ENCODE measurements around the gene PELI2.

The PELI2 gene

GRCh38 chr14:56206596-56206995, 88.4 kb downstream of the PELI2 start:
- DNase-seq (ENCODE audit: low read depth): no peak

DNA sequence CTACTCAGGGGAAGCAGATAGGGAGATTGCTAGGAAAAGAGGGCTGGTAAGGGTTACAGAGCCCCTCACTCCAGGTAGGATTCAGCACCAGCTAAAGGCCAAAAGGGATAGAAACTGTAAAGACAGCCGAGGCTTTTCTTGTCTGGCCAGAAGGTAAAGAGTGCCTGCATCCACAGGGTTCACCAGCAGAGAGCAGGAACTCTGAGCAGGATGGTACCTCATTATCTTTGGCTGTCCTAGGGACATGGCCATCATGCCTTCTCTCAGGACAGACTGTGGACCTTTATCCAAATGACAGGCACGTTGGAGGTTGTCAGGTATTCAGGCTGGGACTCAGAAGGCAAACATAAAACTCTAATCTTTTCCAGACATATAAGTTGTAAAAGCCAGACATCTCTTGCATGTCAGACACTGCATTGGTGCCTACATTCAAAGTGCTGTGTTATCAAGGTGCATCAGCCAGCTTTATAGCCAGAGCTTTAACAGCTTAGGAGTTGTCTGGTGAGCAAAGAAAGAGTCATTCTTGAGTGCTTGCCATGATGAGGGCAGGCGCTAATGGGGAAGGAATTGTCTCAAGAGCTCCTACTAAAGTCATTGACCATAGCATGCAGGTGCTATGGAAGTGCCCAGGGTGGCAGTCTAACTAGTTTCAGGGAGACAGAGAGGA, 89.5 kb downstream of the PELI2 start:
- DNase-seq (ENCODE audit: low read depth): no peak

GRCh38 chr14:56208520-56208919, 90.3 kb downstream of the PELI2 start:
- DNase-seq (ENCODE audit: low read depth): no peak

DNA sequence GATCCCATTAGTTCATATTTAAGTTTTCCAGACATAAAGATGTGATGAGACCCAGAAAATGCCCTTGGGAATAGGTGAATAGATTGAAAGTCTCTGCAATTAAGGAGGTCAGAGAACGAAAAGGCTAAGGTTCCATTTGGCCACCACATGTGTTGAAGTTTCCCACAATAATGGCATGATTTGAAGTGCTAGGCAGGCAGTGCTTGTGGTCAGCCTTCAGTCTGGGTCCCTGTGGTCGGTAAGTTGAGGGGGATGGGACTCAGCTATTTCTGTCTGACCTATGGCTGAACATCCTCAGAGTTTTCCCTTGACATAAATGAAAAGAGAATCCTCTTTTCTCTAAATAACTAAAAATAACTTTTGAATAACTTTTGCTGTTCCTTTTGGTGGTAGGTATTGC, 92.4 kb downstream of the PELI2 start:
- DNase-seq (ENCODE audit: low read depth): no peak

GRCh38 chr14:56211084-56211483, 92.9 kb downstream of the PELI2 start:
- no peak for DNase-seq (ENCODE audit: low read depth)

- no peak for DNase-seq (ENCODE audit: low read depth)
Measured at GRCh38 chr14:56211844-56212243, 93.6 kb downstream of the PELI2 start.

GRCh38 chr14:56212521-56212920, 94.3 kb downstream of the PELI2 start:
- DNase-seq (ENCODE audit: low read depth): no peak

DNA sequence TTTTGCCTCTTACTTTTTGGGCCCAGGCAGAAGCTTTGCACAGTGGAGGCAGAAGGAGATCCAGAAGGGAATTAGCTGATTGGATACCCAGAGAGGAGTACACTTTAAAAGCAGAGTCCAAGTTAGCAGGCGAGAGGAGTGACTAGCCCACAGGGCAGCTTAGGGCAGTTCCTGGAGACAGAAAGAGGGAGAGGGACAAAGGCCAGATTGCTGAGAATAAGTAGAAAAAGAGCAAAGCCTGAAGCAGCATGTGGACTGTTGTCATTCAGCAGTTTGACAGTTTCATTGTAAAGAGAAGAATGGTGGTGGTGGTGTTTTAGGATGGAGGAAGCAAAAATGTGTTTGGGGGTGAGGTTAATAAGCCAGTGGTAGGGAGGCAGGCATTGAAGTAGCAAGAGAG, 95.1 kb downstream of the PELI2 start:
- no peak for DNase-seq (ENCODE audit: low read depth)

DNA sequence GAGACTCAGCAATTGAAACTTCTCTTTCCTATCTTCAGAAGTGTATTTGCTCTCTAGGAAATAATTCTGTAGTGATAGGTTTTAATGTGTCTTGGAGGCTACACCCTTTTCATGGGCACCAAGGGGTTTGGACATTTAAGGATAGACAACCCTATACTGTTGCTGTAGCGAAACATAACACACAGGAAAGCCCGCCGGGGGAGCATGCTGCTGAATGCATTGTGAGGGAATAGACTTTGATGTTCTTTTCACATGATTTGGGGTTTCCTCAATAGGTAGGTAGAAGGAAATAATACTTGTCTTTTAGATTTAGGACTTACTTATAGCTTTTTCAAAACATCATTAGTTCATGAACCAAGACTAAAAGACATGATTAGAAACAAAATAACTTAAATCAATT, 97.0 kb downstream of the PELI2 start:
- no peak for DNase-seq (ENCODE audit: low read depth)

- DNase-seq (ENCODE audit: low read depth): no peak
Measured at GRCh38 chr14:56216626-56217379, 98.6 kb downstream of the PELI2 start.

DNA sequence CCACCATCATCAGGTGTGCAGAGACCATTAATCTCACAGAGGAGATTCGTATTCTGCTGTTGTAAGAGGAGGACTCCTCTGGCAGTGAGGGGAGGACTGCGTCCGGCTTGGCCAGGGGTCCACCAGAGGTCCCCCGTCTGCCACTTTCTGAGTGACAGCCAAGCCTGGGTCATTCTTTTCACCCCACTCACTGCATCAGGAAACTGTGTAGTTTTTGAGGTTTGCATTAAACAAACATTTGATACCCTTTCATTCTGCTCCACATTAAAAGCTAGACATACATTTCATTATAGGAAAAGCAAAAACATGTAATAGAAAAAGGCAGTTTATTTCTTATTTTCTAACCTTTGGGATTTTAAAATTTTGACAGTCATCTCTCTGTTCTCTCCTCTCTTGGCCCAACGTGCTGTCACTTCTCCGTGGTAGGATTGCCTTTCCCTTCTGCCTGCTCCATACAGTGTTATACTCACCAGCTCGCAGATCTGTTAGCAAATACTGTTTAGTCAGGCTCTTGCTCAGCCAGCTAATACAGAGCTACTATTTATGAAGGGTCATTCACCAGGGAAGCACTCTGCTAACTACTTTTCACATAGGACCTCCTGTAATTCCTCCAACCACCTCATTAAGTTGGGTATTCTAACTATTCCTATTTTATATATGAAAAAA, 99.3 kb downstream of the PELI2 start:
- no peak for DNase-seq (ENCODE audit: low read depth)

DNA sequence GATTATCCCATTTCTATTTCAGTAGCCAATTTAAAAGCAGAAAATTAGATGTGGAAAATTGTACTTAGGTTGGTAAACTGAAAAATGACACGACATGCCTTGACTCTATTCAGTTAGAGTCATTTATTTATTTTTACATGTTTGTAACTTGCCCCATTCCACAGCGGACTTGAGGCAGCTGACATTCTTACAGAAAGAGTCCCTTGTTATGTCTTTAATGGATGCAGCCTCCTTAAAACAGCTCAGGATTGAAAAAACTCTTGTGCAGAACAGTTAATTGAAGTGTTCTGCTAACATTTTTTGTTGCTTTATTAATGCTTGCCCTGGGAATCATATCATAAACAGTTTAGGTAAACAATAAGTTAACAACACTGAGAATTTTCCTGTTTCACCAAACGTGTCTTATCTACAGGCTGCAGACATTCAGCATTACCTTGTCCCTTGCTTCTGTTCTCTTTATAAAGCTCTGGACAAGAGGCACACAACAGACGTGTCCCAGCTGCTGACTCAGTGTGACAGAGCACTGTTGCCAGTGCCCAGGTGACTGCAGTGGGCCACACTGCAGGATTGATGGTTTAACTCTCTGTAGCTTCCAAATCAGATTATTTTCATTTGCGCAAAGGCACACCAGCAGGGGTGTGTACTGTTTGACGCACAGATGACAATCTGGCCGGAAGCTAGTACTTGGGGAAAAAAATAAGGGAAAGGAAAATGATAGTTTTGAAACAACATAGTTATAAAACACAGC, 101.6 kb downstream of the PELI2 start:
- no peak for DNase-seq (ENCODE audit: low read depth)

- DNase-seq (ENCODE audit: low read depth): no peak
Measured at GRCh38 chr14:56221382-56222128, 103.3 kb downstream of the PELI2 start.

DNA sequence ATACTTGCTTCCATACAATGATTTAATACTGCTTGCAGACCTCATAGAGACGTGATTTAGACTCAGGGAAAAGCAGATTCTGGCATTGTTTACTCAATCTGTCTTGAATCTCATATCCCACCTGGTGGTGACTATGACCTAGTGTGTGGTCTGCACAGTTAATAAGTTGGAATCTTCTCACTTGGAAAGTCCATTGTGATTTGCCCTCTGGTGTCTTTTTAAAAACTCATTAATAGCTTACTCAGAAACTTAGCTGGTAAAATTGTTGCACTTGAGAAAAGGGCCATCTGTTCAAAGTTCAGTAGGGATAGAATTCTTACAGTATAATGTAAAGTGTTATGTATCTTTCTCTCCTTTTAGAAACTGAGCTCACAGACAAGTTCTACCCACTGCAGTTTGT, 106.0 kb downstream of the PELI2 start:
- DNase-seq (ENCODE audit: low read depth): no peak

DNA sequence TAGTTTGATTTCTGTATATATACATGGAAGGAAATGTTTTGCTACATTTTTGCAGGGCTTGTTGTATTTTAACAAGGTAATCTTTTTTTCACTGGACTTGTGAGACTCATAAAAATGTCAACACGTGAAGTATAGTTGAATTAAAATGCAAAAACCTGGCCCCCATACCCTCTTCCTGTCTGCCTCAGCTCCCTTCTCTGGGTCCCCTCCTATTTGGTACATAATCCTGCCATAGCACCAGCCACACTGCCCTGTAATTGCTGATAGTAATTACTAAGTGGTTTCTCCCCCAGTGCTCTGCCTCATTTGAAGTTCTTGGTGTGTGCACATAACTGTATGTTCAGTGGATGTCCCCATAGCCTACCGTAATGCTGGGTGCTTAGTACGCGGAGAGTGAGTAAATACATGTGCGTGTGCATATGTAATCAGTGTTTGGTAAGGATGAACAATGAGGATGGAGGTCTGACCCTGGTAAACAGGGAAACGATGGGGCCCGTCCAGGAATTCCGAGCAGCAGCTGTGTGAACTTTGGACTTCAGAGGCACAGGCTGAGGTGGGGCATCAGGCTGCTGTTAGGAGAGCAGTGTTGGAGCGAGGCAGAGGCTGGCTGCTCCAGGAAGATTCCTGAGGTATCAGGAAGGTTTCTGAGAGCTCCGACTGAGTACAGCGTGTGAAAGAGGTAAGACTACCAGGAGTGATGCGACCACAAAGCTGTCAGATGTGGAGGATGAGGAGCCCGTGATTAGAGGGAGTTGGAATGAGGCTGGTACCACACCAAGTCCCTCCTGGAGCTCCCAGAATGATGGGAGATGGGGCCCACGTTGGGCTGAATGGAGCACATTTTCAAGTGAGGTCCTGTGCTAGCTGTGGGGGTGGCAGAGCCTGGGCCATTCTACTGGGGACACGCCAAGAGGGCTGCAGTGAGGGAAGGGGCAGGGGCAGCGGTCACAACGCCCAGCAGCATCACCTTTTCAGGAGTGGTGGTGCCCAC, 106.8 kb downstream of the PELI2 start:
- no peak for DNase-seq (ENCODE audit: low read depth)

DNA sequence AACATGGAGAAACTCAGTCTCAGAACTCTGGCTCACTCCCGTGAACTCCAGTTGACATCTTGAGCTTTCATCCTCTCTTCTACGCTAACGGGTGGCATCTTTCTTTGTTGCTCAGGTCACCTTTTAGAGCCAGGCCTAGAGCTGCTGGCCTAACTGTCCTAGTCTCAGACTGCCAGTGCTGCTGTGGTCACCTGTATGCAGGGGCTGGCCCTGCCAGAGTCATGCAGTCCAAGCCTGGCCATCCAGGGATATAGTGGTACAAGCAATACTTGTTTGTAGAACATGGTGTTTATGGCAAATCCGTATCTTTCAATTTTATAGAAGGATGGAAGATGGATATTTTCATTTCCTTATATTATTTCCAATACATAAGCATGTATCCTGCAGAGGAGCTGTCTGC, 117.2 kb downstream of the PELI2 start:
- DNase-seq (ENCODE audit: low read depth): no peak

DNA sequence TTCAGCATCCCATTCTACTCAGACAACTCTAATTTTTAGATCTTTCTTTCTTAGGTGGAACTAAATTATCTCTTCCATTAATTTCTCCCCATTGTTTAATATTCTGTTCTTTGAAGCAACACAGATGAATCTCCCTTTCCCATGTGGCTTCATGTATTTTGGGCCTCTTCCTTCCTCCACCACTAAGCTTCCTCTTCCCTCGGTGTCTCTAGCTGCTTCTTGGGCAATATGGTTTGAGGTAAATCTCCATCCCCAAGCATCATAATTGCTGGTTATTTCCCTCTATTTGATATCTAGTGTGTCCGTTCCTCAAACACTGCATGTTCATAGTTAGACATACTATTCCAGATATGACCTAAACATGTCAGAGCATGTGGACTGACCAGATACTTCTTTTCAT, 119.2 kb downstream of the PELI2 start:
- DNase-seq (ENCODE audit: low read depth): no peak

DNA sequence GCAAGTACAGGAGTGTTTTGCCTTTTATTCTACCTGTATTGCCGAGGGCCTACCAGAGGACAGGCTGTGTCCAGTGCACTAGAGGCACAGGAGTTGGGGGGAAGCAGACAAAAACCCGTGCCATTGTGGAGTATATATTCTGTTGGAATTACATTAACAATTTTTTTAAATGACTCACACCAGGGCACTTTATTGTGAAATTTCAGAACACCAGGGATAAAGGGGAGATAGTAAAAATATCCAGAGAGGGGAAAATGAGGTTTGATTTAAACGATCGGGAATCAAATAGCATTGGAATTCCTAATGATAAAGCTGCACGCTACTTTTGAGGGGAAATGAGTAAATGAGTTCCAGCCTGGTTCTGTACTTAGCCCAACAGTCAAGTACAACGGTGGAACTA, 123.2 kb downstream of the PELI2 start:
- DNase-seq (ENCODE audit: low read depth): no peak

- DNase-seq (ENCODE audit: low read depth): no peak
Measured at GRCh38 chr14:56243110-56243509, 124.9 kb downstream of the PELI2 start.

DNA sequence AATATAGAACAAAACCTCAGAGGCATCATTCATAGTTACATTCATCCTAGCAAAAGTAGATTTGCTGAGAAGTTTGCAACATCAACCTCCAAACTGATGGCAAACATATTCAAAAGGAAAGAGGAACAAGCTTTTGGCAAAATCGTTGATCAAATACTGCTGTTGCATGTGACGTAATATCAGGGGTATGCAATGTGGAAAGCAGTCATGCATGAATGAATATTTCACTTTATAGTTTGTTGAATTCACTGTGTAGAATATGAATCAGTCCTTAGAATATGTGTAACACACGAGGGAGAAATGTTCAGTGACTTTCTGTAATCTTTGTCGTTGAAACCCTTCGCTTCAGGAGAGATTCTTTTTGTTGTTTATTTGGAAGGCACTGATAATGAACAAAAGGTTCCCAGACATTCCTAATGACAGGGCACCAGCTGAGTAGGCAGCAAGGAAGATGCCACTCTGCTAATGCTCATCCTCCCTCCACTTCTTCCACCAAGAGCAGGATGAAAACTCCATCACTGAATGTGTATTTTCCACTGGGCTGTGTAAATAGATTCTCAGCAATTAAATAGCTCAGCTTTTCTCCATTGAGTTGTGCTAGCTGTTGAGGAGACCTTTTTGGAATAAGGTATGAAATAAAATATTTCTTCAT, 126.1 kb downstream of the PELI2 start:
- DNase-seq (ENCODE audit: low read depth): no peak

All from activated gamma-delta T cell treated with anti-CD3 and anti-CD28 coated beads, Interleukin-2, amount 50 U/mL, for 16 hours (primary cell).